Measurements from ENCODE around the gene MAN1A1.

The MAN1A1 gene

GRCh38 chr6:119192200-119192599, 157.4 kb downstream of the MAN1A1 start:
- DNase-seq: no peak
- peaks cover 15% of the 10 kb centered on the region for H3K4me1 Mint-ChIP-seq
- H3K36me3 Mint-ChIP-seq (ENCODE audit: low read depth): peaks cover 50% of the 10 kb centered on the region
- no peak overlapping the region for H3K4me3 Mint-ChIP-seq
- no peaks in the 10 kb centered on the region for H3K27me3 Mint-ChIP-seq (ENCODE audit: low read depth, poor library complexity)
- no peak overlapping the region for H3K27ac Mint-ChIP-seq
- no peaks in the 10 kb centered on the region for H3K9me3 Mint-ChIP-seq
- no peak for TF ChIP-seq CTCF (IDR thresholded peaks at IDR 0.05)

GRCh38 chr6:119190176-119190575, 159.4 kb downstream of the MAN1A1 start:
- H3K9me3 Mint-ChIP-seq: no peaks in the 10 kb centered on the region
- no peaks in the 10 kb centered on the region for H3K27me3 Mint-ChIP-seq (ENCODE audit: low read depth, poor library complexity)

DNA sequence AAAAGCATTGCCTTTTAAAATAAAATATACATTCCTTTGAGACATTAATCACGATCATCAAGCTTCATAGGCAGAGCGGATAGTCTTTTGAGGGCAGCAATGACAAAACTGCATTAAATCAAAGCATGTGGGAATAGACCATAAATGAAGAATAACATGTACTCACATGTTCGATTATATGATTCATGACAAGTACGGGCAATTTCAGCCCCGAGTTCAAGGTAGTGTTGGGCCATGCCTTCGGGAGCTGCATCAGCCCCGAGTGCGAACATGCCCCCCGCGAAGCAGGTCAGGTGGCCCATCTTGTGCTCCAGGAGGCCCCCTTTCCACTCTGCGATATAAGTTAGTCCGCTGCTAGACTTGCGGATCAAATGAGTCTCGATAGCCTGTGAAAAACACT, 160.1 kb downstream of the MAN1A1 start:
- peaks cover 55% of the 10 kb centered on the region for H3K36me3 Mint-ChIP-seq (ENCODE audit: low read depth)
- no peak overlapping the region for H3K4me3 Mint-ChIP-seq
- DNase-seq: no peak
- H3K4me1 Mint-ChIP-seq: no peaks in the 10 kb centered on the region
- TF ChIP-seq CTCF (IDR thresholded peaks at IDR 0.05): no peak
- H3K27me3 Mint-ChIP-seq (ENCODE audit: low read depth, poor library complexity): no peaks in the 10 kb centered on the region
- no peaks in the 10 kb centered on the region for H3K9me3 Mint-ChIP-seq
- H3K27ac Mint-ChIP-seq: no peak overlapping the region

More at GRCh38 chr6:119190176-119190575, 159.4 kb downstream of the MAN1A1 start:
- TF ChIP-seq CTCF (IDR thresholded peaks at IDR 0.05): no peak
- no peak for DNase-seq
- Mint-ChIP-seq H3K27ac (no peak overlapping the region), H3K36me3 (ENCODE audit: low read depth) (peaks cover 54% of the 10 kb centered on the region), H3K4me1 (no peaks in the 10 kb centered on the region), H3K4me3 (no peak overlapping the region)

GRCh38 chr6:119187596-119187995, 162.0 kb downstream of the MAN1A1 start:
- Mint-ChIP-seq H3K27me3 (ENCODE audit: low read depth, poor library complexity) (no peaks in the 10 kb centered on the region), H3K27ac (no peak overlapping the region), H3K4me3 (no peak overlapping the region), H3K4me1 (no peaks in the 10 kb centered on the region), H3K9me3 (no peaks in the 10 kb centered on the region), H3K36me3 (ENCODE audit: low read depth) (peaks cover 60% of the 10 kb centered on the region)
- no peak for DNase-seq
- TF ChIP-seq CTCF (IDR thresholded peaks at IDR 0.05): no peak

- H3K4me3 Mint-ChIP-seq: no peak overlapping the region
- no peaks in the 10 kb centered on the region for H3K27me3 Mint-ChIP-seq (ENCODE audit: low read depth, poor library complexity)
- no peaks in the 10 kb centered on the region for H3K4me1 Mint-ChIP-seq
- no peak for TF ChIP-seq CTCF (IDR thresholded peaks at IDR 0.05)
- no peaks in the 10 kb centered on the region for H3K9me3 Mint-ChIP-seq
- no peak overlapping the region for H3K27ac Mint-ChIP-seq
- peaks cover 57% of the 10 kb centered on the region for H3K36me3 Mint-ChIP-seq (ENCODE audit: low read depth)
- no peak for DNase-seq
Observed at GRCh38 chr6:119186490-119186889, 163.1 kb downstream of the MAN1A1 start.

DNA sequence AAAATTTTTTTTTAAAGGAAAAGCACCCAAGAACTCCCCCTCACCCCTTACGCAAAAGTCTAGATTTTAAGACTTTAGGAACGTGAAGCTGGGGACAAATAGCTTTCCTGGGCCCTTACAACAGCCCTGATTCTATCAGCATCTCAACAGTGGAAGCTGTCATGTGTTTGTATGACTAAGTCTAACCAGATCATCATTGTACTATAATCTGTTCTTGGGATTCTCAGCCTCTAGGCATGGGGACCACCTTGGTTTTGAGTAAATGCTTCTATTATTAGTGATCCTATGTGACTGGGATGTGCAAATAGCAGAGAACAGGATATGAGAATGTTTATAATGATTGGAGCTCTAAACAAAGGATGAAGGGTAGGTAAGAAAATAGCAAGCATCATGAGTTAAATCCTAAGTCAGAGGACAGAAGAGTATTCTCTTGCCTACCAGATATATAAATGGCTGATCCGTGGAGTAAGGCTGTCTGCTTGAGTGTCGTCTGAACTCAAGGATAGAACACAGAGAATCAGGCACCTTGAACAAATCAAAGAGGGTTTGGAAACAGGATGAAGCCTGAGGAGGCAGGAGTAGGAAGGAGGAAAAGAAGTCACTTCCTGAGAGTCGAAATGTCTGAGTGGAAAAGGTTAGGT, 165.4 kb downstream of the MAN1A1 start:
- no peak overlapping the region for H3K27ac Mint-ChIP-seq

More for the DNA sequence above, 165.4 kb downstream of the MAN1A1 start:
- no peaks in the 10 kb centered on the region for H3K27me3 Mint-ChIP-seq (ENCODE audit: low read depth, poor library complexity)
- no peaks in the 10 kb centered on the region for H3K9me3 Mint-ChIP-seq
- no peaks in the 10 kb centered on the region for H3K4me1 Mint-ChIP-seq
- no peak overlapping the region for H3K4me3 Mint-ChIP-seq
- H3K36me3 Mint-ChIP-seq (ENCODE audit: low read depth): peaks cover 61% of the 10 kb centered on the region
- no peak for TF ChIP-seq CTCF (IDR thresholded peaks at IDR 0.05)
- no peak for DNase-seq
